Measurements from ENCODE around the gene NPLOC4. TPM values are rescaled to one million over a fixed set of nuclear protein-coding genes. Genes with fewer than 3 reads are reported as not detected.

NPLOC4 gene
- total and polyA plus RNA-seq, 2 of the 13 experiments (the other 11 are each of a cell fraction or from before 2014, with no cell fraction given), result 57.0 to 97.0 TPM

DNA sequence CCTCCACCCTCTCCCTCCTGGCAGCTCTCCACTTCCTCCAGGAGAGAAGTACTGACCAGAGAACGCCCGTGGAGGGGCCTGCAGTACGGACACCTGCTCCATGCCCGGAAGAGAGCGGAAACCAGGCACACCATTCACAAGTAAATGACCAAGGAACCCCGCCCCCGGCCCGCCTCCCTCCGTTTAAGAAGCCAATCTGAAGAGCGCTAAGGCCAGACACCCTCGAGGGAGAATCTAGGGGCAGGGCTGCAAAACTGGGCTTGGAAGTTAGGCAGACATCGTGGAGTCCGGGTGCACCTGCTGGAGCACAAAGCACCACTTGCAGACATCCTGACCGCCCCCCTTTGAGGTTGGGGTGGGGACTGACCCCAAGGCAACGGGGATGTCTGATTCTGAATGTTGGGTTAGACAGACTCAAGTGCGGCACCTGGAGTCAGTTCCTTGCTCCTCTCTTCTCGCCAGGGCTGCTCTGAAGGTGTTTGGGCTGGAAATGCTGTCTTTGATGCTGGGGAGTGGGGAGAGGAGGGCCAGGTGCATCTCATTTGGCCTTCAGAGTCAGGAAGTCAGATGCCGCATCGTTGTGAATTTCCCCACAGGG lies 83.8 kb downstream of the NPLOC4 start (continued):
- TF ChIP-seq, protein P1, sequence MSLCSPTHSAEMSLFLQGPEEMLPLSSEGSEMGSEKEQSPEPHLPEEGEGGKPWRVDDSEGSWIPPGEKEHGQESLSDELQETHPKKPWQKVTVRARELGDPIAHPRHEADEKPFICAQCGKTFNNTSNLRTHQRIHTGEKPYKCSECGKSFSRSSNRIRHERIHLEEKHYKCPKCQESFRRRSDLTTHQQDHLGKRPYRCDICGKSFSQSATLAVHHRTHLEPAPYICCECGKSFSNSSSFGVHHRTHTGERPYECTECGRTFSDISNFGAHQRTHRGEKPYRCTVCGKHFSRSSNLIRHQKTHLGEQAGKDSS (CRISPR knock-in tag; IDR thresholded peaks at IDR 0.05; ENCODE audit: borderline replicate concordance, low read depth), result no peak
- TF ChIP-seq ZNF24 (IDR thresholded peaks at IDR 0.05) (no peak), XBP1 (CRISPR knock-in tag; IDR thresholded peaks at IDR 0.05) (no peak), SMARCC2 (IDR thresholded peaks at IDR 0.05) (no peak), HNF4G (IDR thresholded peaks at IDR 0.05; ENCODE audit: borderline replicate concordance, low read depth, low read length) (no peak), HNF4G (CRISPR knock-in tag; IDR thresholded peaks at IDR 0.05; ENCODE audit: borderline replicate concordance, low read depth) (no peak), FOXA1 (IDR thresholded peaks at IDR 0.05) (no peak), FOXA1 (CRISPR knock-in tag; IDR thresholded peaks at IDR 0.05) (no peak), ZFP62 (CRISPR knock-in tag; IDR thresholded peaks at IDR 0.05) (no peak), ZSCAN9 (CRISPR knock-in tag; IDR thresholded peaks at IDR 0.05; ENCODE audit: borderline replicate concordance) (no peak), GATAD1 (CRISPR knock-in tag; IDR thresholded peaks at IDR 0.05) (no peak), GLI4 (CRISPR knock-in tag; IDR thresholded peaks at IDR 0.05; ENCODE audit: borderline replicate concordance) (peak; percentile 16; the same call in 1 of the 2 replicates), SRSF9 (IDR thresholded peaks at IDR 0.05; ENCODE audit: borderline replicate concordance, insufficient read depth, low read depth, low read length, poor library complexity, severe bottlenecking) (no peak), ZNF367 (CRISPR knock-in tag; IDR thresholded peaks at IDR 0.05; ENCODE audit: borderline replicate concordance) (no peak)
- TF ChIP-seq, protein P2, sequence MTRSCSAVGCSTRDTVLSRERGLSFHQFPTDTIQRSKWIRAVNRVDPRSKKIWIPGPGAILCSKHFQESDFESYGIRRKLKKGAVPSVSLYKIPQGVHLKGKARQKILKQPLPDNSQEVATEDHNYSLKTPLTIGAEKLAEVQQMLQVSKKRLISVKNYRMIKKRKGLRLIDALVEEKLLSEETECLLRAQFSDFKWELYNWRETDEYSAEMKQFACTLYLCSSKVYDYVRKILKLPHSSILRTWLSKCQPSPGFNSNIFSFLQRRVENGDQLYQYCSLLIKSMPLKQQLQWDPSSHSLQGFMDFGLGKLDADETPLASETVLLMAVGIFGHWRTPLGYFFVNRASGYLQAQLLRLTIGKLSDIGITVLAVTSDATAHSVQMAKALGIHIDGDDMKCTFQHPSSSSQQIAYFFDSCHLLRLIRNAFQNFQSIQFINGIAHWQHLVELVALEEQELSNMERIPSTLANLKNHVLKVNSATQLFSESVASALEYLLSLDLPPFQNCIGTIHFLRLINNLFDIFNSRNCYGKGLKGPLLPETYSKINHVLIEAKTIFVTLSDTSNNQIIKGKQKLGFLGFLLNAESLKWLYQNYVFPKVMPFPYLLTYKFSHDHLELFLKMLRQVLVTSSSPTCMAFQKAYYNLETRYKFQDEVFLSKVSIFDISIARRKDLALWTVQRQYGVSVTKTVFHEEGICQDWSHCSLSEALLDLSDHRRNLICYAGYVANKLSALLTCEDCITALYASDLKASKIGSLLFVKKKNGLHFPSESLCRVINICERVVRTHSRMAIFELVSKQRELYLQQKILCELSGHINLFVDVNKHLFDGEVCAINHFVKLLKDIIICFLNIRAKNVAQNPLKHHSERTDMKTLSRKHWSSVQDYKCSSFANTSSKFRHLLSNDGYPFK (CRISPR knock-in tag; IDR thresholded peaks at IDR 0.05; ENCODE audit: borderline replicate concordance), result no peak
- TF ChIP-seq, protein P3, sequence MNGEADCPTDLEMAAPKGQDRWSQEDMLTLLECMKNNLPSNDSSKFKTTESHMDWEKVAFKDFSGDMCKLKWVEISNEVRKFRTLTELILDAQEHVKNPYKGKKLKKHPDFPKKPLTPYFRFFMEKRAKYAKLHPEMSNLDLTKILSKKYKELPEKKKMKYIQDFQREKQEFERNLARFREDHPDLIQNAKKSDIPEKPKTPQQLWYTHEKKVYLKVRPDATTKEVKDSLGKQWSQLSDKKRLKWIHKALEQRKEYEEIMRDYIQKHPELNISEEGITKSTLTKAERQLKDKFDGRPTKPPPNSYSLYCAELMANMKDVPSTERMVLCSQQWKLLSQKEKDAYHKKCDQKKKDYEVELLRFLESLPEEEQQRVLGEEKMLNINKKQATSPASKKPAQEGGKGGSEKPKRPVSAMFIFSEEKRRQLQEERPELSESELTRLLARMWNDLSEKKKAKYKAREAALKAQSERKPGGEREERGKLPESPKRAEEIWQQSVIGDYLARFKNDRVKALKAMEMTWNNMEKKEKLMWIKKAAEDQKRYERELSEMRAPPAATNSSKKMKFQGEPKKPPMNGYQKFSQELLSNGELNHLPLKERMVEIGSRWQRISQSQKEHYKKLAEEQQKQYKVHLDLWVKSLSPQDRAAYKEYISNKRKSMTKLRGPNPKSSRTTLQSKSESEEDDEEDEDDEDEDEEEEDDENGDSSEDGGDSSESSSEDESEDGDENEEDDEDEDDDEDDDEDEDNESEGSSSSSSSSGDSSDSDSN (CRISPR knock-in tag; IDR thresholded peaks at IDR 0.05), result no peak
- TF ChIP-seq, protein P4, sequence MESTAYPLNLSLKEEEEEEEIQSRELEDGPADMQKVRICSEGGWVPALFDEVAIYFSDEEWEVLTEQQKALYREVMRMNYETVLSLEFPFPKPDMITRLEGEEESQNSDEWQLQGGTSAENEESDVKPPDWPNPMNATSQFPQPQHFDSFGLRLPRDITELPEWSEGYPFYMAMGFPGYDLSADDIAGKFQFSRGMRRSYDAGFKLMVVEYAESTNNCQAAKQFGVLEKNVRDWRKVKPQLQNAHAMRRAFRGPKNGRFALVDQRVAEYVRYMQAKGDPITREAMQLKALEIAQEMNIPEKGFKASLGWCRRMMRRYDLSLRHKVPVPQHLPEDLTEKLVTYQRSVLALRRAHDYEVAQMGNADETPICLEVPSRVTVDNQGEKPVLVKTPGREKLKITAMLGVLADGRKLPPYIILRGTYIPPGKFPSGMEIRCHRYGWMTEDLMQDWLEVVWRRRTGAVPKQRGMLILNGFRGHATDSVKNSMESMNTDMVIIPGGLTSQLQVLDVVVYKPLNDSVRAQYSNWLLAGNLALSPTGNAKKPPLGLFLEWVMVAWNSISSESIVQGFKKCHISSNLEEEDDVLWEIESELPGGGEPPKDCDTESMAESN (CRISPR knock-in tag; conservative IDR thresholded peaks at IDR 0.05), result no peak
- TF ChIP-seq, protein P5, sequence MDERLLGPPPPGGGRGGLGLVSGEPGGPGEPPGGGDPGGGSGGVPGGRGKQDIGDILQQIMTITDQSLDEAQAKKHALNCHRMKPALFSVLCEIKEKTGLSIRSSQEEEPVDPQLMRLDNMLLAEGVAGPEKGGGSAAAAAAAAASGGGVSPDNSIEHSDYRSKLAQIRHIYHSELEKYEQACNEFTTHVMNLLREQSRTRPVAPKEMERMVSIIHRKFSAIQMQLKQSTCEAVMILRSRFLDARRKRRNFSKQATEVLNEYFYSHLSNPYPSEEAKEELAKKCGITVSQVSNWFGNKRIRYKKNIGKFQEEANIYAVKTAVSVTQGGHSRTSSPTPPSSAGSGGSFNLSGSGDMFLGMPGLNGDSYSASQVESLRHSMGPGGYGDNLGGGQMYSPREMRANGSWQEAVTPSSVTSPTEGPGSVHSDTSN (CRISPR knock-in tag; IDR thresholded peaks at IDR 0.05), result no peak
- TF ChIP-seq, protein P6, sequence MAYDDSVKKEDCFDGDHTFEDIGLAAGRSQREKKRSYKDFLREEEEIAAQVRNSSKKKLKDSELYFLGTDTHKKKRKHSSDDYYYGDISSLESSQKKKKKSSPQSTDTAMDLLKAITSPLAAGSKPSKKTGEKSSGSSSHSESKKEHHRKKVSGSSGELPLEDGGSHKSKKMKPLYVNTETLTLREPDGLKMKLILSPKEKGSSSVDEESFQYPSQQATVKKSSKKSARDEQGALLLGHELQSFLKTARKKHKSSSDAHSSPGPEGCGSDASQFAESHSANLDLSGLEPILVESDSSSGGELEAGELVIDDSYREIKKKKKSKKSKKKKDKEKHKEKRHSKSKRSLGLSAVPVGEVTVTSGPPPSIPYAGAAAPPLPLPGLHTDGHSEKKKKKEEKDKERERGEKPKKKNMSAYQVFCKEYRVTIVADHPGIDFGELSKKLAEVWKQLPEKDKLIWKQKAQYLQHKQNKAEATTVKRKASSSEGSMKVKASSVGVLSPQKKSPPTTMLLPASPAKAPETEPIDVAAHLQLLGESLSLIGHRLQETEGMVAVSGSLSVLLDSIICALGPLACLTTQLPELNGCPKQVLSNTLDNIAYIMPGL (CRISPR knock-in tag; IDR thresholded peaks at IDR 0.05; ENCODE audit: borderline replicate concordance in 1 of 2, low read depth in 1 of 2), result no peak

All from HepG2 (cell line).